ENCODE results near the gene ATP2B2. TPM values are rescaled to one million over a fixed set of nuclear protein-coding genes. Genes with fewer than 3 reads are reported as not detected.

ATP2B2 gene
- total RNA-seq, 6 experiments from 2014 or later = 25.9 to 45.1 (median 35.1) TPM

GRCh38 chr3:10420745-10421475 lies 84.5 kb downstream of the ATP2B2 start:
- DNase-seq (no peak), ATAC-seq (no peak)
- Histone ChIP-seq H3K27ac (no peak overlapping the region), H3K36me3 (peaks cover 0 to 2% (median 0%) of the 10 kb centered on the region in 4 donors), H3K4me3 (no peak overlapping the region), H3K27me3 (no peaks in the 10 kb centered on the region), H3K4me1 (no peaks in the 10 kb centered on the region), H3K9me3 (no peaks in the 10 kb centered on the region)
- intact Hi-C loops (cut with DNase I) = no loop called here
- WGBS (ENCODE audit: insufficient coverage, low coverage, low lambda C conversion rate, missing lambda C conversion rate) = 93% methylated on average over 3 of the region's 6 CpGs
- no peak for TF ChIP-seq CTCF (IDR thresholded peaks at IDR 0.05)

GRCh38 chr3:10419637-10420232 lies 85.7 kb downstream of the ATP2B2 start:
- Histone ChIP-seq H3K9me3 (no peaks in the 10 kb centered on the region), H3K36me3 (peaks cover 0 to 2% (median 0%) of the 10 kb centered on the region in 4 donors), H3K4me1 (no peaks in the 10 kb centered on the region), H3K4me3 (no peak overlapping the region), H3K27ac (no peak overlapping the region), H3K27me3 (no peaks in the 10 kb centered on the region)
- intact Hi-C loops (cut with DNase I) = loop anchor here in 1 of 2 donors (10.0 kb wide), 1 partner anchor 875 kb away; no protein-coding TSS in a partner anchor
- no peak for DNase-seq
- TF ChIP-seq CTCF (IDR thresholded peaks at IDR 0.05) (no peak), POLR2A (IDR thresholded peaks at IDR 0.05) (no peak)
- 57% methylated on average over 3 of the region's 11 CpGs for WGBS (ENCODE audit: insufficient coverage, low coverage, low lambda C conversion rate, missing lambda C conversion rate)
- ATAC-seq = peak in 1 of 4 donors; percentile 13

DNA sequence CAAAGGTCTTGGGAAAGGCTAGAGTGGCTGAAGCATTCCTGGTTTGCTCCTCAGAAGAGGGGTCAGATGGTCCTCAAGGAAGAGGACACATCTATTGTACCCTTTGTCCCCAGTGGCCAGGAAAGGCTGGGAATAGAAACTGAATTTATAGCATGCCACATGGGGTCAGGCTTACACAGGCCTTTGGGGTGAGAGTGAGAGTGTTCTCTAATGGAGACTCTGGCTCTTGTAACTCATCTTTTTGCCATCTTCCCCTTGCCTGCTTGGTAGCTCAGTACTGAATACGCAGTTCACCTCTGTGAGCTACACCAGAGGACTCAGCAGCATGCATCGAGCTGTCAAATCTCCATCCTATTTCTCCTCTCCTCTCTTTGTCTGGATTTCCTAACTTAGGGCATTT lies 87.5 kb downstream of the ATP2B2 start:
- Histone ChIP-seq H3K27me3 (no peaks in the 10 kb centered on the region), H3K4me1 (no peaks in the 10 kb centered on the region), H3K4me3 (no peak overlapping the region), H3K27ac (no peak overlapping the region), H3K9me3 (no peaks in the 10 kb centered on the region), H3K36me3 (peaks cover 0 to 3% (median 0%) of the 10 kb centered on the region in 4 donors)
- intact Hi-C loops (cut with DNase I) = loop anchor here in 1 of 2 donors (10.0 kb wide), 1 partner anchor 877 kb away; no protein-coding TSS in a partner anchor
- WGBS (ENCODE audit: insufficient coverage, low coverage, low lambda C conversion rate, missing lambda C conversion rate) = 100% methylated on average over 2 of the region's 2 CpGs
- no peak for TF ChIP-seq POLR2A (IDR thresholded peaks at IDR 0.05)
- TF ChIP-seq CTCF (IDR thresholded peaks at IDR 0.05) = peak; percentile 15 to 29 (median 24)
- DNase-seq (no peak), ATAC-seq (peak; percentile 45 to 61 (median 52))

- Histone ChIP-seq H3K4me3 (no peak overlapping the region), H3K4me1 (no peaks in the 10 kb centered on the region), H3K27ac (no peak overlapping the region), H3K9me3 (no peaks in the 10 kb centered on the region), H3K36me3 (peaks cover 0 to 3% (median 0%) of the 10 kb centered on the region in 4 donors), H3K27me3 (no peaks in the 10 kb centered on the region)
- TF ChIP-seq POLR2A (IDR thresholded peaks at IDR 0.05) (no peak), CTCF (IDR thresholded peaks at IDR 0.05) (no peak)
- intact Hi-C loops (cut with DNase I) = loop anchor here in 1 of 2 donors (10.0 kb wide), 1 partner anchor 878 kb away; no protein-coding TSS in a partner anchor
- ATAC-seq (no peak), DNase-seq (no peak)
- 32% methylated on average over 4 of the region's 19 CpGs for WGBS (ENCODE audit: insufficient coverage, low coverage, low lambda C conversion rate, missing lambda C conversion rate)
Observed at GRCh38 chr3:10416730-10417300, 88.6 kb downstream of the ATP2B2 start.

Data from right lobe of liver (tissue), 6 donors.